ENCODE results near the gene CIPC.

The CIPC gene

DNA sequence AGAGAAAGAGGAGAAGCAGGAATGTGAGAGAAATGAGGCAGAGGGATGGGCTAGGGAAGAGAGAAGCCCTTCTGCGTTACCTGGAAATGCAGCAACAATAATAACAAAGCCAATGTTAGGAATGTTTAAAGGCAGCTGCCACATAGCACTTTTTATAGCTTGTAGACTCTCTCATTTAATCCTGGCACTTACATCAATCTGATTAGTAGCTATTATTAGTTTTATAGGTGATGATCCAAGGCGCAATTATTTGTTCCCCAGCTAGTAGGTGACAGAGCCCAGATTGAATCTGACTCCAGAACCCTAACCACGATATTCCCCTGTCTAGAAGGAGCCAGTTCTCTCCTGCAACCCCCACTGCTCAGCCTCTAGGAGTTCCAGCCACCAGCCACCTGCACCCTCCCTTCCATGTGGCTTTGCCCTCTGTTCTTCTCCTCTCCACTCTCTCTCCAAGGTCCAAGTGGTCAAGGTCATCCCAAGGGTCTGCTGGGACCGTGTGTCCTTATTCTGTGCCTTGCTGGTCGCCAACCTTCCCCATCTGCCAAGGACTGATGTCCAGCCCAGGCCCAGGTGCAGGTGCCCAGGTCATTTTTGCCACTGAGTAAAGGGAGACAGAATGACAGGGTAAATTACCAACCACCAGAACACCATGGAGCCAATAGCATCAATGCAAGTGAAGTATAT lies 29.4 kb upstream of the CIPC start:
- in situ Hi-C loops (cut with MboI; ENCODE audit: low sequenced_read_pairs) = loop anchor here (10.0 kb wide), 1 partner anchor 154 kb away; no protein-coding TSS in a partner anchor

DNA sequence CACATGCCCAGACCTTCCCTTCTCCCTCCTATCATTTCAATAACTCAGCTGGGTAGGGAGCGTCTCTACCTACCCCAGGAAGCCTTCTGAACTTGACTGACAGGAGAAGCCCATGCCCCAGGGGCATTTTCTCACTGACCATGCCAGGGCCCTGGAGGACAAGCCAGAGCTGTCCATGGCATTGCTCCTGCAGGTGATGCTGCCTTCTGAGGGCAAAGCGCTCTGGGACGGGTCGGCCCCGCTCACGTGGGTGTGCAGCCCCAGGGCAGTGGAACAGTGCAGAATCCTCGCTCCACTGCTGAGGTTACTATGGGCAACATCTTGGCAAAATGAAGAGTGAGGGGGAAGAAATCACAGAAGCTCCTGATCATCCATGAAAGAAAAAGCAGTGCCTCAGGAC lies 28.5 kb upstream of the CIPC start:
- in situ Hi-C loops (cut with MboI; ENCODE audit: low sequenced_read_pairs) = loop anchor here (10.0 kb wide), 1 partner anchor 155 kb away; no protein-coding TSS in a partner anchor

DNA sequence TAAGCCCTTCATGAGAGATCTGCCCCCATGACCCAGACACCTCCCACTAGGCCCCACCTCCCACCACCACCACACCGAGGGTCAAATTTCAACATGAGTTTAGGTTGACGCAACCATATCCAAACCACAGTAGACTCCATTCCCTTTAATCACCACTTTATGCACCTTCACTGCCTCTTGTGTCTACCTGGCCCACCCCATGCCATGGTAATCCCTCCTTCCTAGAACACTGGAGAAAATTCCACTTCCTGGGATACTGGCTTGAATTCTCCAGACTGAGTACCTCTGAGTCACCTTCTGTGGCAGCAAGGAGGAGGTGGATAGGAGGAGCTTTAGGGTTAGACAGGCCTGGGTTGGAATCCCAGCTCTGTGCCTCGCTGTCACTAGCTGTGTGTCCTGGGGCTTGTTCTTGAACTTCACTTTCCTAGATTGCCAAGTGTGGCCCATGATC lies 26.1 kb upstream of the CIPC start:
- in situ Hi-C loops (cut with MboI; ENCODE audit: low sequenced_read_pairs) = no loop called here

DNA sequence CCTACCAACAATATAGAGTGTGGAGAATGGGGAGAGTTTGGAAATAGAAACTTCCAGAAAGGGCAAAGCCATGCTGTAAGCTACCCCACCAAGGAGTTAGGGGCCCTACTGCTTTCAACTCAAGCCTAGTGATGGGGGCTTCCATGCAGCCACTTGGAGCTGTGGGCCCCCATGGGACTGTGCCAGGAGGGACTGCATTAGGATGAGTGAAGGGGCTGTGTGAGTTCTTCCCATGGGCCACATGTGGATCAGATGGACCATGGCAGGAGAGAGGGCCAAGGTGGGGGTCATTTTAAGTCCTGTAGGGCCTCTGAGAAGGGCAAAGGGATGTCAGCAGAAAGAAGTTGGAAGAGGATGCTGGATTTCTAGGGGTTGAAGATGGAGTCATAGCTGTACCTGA lies 23.1 kb upstream of the CIPC start:
- in situ Hi-C loops (cut with MboI; ENCODE audit: low sequenced_read_pairs) = no loop called here

DNA sequence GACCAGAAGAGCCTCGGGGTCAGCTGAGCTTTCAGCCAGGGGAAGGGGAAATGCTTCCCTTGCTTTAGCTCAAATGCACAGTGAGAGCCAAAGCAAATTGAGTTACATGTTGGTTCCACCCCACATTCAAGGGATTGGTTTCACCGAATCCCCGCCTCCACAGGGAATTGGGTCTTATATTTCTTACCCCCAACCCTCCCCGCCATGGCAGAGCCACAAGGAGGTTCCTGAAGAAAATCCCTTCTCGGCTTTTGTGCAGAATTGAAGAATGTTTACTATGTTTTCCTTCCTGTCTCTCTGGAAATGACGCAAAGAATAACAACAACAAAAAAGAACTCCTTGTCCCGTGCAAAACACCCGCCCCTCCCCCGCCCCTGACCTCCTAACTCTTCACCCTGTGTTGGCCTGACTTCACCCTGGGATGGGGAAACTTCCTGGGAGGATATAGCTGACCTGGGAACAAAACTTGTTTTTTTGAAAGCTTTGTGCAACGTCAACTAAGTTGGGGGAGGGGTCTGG lies 21.9 kb upstream of the CIPC start:
- in situ Hi-C loops (cut with MboI; ENCODE audit: low sequenced_read_pairs) = no loop called here

DNA sequence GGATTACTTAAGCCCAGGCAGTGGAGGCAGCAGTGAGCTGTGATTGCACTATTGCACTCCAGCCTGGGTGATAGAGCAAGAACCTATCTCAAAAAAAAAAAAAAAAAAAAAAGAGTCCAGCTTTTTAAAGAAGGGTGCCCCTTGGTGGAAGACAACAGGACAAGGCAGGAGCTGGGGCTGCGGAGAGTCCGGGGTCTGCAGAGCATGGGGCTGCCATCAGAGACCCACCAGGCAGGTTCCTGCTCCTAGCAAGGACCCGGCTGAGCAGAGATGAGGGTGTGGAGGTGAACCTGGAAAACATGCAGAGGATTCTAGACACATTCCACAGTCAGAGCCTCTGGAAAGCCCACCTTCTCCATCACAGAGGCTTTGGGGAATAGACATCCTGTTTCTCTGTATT lies 21.0 kb upstream of the CIPC start:
- in situ Hi-C loops (cut with MboI; ENCODE audit: low sequenced_read_pairs) = no loop called here

DNA sequence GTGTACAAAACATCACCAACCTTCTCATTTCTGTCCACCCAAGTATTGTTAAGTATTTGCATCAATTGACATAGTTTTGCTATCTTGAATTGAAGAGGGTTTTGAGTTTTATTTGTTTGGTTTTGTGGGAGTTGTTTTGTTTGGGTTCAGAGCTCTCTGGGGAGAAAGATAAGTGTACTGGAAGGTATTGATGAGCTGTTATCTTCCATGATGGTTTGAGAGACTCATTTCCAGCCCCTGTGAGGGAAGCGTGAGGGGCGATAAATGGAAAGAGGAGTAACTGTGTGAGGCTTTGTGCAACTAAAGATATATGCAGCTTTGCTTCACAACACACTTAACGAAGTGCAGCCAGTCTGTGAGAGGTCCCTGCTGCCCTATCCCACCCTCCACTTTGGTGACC lies 15.7 kb upstream of the CIPC start:
- in situ Hi-C loops (cut with MboI; ENCODE audit: low sequenced_read_pairs) = no loop called here

DNA sequence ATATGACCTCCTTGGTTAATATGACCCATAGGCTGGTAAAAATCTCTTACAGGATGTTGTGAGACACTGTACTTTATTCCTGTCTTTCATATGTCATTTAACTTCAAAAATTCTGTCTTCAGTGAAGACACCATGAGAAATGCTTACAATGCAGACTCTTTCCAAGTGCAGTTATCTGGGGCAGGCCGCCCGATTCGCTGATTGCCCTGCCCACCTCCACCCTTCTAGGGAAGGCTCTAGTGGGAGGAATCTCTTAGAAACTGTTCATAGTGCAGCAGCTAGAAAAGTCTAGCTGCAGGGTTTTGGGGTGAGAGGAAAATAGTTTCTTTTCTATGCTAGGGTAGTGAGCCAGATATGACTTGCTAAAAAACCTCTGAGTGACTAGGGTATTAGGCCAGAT lies 15.0 kb upstream of the CIPC start:
- in situ Hi-C loops (cut with MboI; ENCODE audit: low sequenced_read_pairs) = no loop called here

DNA sequence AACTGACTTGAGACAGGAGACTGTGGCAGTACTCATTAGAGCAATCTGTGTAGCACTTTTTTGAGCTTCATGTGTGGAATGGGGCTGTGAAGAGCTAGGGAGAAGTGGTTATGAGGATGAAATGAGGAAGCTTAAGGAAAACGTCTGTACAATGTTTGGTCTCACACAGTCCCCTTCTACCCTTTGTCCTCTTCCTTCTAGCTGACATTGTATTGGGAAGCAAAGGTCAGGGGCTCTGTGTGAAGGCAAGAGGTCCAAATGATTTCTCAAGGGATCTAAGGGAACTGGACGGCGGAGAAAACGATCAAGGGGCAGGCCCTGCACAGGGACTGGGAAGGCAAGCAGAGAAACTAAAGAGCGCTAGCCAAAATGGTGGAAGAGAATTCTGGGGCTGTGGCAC lies 13.1 kb upstream of the CIPC start:
- in situ Hi-C loops (cut with MboI; ENCODE audit: low sequenced_read_pairs) = no loop called here

DNA sequence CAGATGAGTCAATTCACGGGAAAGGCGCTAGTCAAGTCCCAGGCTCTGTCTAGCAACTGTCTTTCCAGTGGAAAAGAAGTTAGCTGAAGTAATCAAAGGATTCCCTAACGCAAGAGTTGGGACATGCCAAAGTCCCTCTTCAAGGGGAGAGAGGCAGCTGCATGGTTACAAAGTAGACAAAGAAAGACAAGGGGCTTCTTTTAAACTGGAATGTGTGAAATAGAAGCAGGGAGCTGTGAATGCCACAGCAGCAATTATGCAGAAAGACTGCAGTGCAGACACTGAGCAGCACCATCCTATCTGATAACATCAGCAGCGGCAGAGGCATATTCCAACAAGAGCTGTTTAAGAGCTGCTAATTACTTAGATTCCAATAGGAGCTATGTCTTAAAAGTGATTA lies 12.5 kb upstream of the CIPC start:
- in situ Hi-C loops (cut with MboI; ENCODE audit: low sequenced_read_pairs) = no loop called here

DNA sequence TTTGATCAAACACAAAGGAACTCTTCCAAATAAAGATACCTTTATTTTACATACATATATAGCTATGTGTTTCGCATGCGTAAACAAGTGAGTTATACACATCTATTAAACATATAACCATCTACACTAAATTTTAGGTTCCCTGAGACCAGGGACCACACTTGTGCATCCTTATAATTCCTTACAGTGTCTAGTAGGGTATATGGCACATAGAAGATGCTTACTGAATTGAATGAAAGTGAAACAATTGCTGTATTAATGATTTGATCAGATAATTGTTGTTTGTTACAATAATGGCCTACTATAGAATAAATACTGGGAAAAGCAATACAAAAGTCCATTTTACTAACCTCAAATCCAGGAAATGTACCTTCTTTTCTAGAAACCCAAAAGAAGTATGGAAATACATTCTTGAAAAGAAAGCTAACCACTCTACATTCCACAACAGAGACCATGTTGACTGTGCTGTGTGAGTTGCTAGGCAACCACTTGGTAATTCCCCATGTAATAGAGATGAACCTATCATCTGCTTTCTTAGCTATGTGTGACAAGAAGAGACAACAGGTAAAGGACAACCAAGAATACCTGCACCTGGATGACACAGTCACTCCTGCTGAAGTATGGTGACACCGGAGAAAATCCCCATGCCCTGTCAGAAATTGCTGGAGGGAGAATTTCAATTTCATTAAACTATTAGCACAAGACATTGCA lies 11.9 kb upstream of the CIPC start:
- in situ Hi-C loops (cut with MboI; ENCODE audit: low sequenced_read_pairs) = no loop called here

DNA sequence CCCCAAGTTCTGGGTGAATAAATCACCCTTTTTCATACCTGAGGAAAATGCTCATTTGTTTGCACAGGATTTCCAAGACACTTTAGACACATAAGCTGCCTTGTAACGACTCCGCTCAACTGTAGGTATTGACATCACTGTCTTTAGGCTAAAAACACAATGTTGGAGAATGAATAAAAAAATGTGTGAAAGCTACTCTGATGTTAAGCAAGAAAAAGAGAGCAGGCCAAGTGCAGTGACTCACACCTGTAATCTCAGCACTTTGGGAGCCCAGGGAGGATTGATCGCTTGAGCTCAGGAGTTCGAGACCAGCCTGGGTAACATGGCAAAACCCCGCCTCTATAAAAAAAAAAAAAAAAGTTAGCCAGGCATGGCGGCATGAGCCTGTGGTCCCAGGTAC lies 11.1 kb upstream of the CIPC start:
- in situ Hi-C loops (cut with MboI; ENCODE audit: low sequenced_read_pairs) = no loop called here

DNA sequence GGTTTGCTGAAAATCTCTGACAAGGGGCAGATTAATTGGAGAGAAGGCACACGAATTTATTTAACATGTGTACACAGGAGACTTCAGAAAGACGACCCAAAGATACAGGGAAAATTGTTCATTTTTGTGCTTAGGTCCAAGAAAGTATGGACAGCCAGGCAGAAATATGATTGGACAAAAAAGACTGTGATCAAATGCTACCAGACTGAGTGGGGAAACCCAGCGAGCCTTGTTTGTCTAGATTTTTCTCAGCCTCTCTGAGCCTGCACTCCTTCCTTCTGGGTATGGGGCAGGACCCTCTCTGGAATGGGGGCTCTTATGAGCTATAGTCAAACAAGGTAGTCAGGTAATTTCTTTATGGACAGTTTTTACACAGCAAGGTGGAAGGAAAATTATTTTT lies 10.4 kb upstream of the CIPC start:
- in situ Hi-C loops (cut with MboI; ENCODE audit: low sequenced_read_pairs) = no loop called here

DNA sequence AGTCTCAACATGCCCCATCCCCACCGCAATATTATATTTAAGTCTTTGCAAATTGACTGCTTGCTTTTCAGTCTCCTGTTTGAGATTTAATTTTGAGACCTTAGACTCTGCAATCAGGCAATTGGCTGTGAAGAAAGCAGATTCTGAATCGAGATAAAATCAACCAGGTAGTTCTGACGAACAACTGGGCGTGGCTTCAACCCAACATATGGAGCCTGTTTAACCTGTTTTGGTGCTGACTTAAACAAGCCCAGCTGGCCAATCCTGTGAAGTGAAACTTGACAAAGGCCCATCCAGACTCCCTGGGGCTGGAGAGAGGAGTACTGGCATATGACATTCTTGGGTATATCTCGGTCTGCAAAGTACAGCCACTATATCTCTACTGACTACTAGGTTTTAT lies 9.8 kb upstream of the CIPC start:
- in situ Hi-C loops (cut with MboI; ENCODE audit: low sequenced_read_pairs) = no loop called here

DNA sequence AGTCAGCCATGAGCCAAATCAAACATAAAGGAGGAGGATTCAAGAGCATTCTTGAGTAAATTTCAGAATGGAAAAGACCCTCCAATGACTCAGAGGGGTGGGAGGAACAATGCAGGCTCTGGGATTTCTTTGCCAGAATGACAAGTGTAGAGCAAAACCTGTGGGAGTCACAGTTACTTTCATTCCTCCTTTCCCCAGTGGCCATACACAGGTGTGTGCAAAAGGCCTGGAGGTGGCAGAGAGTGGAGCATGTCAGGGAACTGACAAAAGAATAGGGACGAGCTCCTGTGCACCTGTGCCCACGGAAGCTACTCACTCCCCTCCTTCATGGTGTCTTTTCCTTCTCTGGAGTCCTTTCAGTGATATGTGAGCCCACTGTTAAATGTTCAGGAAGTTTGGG lies 9.4 kb upstream of the CIPC start:
- in situ Hi-C loops (cut with MboI; ENCODE audit: low sequenced_read_pairs) = no loop called here

DNA sequence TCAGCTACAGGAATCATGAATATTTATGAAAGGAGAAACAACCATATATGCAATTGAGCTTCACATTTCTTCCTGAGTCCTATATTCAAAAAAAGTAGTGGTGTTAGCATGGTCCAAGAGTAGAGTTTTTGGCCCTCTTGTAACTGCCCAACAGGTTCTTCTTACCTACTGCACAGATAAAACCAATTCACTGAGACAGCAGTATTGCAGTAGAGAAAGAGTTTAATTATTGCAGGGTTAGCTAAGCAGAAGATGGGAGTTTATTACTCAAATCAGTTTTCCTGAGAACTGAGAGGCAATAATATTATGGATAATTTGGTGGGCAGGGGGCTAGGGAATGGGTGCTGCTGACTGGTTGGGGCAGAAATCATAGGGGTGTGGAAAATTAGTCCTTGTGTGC lies 6.5 kb upstream of the CIPC start:
- in situ Hi-C loops (cut with MboI; ENCODE audit: low sequenced_read_pairs) = no loop called here

DNA sequence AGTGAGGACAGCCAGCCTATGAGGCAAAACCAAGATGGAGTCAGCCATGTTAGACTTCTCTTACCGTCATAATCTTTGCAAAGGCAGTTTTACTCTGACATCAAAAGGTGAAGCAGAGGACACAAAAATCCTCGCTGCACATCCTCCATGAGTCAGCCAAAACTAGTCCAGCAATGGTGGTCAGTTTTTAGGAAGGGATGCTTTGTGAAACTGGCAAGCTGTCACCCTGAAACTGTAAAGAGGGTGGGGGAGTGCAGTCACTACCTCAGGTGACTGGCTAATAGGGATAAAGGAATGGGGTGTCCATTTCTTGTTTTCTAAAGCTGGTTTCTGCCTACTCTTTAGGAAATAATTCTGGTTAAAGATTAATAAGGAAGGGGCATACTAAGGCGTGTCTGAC lies 5.4 kb upstream of the CIPC start:
- in situ Hi-C loops (cut with MboI; ENCODE audit: low sequenced_read_pairs) = no loop called here

DNA sequence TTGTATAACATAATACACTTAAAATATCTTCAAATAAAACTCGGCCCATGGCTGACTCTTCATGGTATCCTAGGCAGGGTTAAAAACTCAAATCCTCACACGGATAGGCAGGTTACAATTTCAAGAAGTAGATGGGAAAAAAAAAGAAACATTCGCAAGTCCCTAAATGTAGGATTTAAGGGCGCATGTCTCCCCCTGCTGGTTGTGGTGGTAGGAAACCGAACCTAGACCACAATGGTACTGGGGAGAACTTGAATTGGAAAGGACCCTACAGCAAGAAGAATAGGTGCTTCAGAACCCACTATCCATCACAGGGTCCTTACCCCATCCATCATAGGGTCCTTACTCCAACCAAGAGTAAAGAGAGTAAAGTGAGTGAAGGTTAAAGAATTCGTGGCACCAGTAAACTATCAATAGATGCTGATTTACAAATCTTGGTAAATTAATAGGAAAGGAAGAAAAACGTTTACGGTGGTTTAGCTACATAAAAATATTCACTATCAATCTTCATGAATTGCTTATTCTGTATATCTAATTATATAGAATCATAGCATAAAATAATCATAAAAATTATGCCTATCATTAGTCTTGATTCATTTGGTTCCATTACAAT lies 3.3 kb upstream of the CIPC start:
- in situ Hi-C loops (cut with MboI; ENCODE audit: low sequenced_read_pairs) = no loop called here

DNA sequence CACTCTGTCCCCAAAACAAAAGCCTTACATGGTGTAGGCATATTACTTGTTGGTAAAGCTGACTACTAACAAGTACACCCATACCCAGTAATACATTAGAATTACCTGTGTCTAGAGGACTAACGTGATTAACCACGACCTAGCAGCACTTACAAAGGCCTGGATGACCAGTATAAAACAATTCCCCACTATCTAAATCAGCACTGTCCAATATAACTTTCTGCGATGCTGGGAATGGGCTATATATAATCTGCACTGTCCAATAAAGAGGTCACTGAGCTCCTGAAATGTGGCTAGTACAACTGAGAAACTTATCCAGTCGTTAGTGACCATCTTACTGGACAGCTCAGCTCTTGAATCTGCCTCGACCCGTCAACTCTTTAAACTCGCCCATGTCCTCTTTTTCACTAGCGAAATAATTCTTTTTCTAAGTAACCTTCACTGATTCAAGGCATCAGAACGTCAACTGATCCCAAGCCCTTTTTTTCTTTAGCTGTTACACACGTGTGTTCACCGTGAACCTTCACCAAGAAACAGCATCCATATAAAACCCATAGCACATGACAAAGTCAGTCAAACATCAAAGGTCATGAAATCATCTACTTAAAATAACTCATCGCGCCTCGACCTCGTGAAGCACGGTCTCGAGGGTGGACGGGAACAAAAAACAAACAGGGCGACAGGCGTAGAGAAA lies 905 bp upstream of the CIPC start:
- in situ Hi-C loops (cut with MboI; ENCODE audit: low sequenced_read_pairs) = no loop called here

DNA sequence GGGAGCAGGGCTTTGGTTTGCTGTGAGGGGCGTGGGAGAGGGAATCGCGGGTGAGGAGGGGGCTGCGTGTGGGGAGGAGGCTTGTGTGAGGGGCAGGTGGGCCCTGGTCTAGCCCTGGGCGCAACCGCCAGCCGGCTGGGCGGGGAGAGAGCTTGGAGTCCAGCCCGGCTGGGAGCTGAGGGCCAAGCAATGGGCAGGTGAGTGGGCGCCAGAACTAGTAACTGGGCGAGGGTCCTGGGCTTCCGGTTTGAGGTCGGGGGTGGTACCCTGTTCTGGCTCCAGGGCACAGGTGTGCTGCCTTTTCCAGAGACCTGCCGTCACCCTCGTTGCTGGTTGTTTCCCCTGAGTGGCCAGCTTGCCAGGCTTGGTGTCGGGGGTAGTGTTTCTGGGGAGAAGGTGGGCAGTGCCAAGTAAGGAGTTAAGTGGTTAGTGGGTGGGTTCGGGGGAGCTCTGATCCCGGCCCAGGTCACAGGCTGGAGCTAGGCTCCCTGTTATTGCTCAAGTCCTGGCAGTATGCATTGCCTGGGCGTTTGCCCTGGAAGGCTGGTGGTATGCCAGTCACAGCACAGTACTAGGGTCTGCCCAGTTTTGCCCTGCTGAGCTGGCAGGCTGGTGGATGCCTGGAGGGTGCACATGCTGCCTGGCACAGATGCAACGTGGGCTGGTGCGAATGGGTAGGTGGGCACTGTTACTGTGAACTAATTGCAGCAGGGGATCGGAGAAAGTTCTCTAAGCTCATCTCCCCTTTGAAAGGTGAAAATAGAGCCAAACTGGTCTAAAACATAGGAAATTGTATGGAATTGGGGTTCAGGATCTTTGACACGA lies 683 bp downstream of the CIPC start:
- in situ Hi-C loops (cut with MboI; ENCODE audit: low sequenced_read_pairs) = no loop called here
